ENCODE results near the gene MRPL54.

DNA sequence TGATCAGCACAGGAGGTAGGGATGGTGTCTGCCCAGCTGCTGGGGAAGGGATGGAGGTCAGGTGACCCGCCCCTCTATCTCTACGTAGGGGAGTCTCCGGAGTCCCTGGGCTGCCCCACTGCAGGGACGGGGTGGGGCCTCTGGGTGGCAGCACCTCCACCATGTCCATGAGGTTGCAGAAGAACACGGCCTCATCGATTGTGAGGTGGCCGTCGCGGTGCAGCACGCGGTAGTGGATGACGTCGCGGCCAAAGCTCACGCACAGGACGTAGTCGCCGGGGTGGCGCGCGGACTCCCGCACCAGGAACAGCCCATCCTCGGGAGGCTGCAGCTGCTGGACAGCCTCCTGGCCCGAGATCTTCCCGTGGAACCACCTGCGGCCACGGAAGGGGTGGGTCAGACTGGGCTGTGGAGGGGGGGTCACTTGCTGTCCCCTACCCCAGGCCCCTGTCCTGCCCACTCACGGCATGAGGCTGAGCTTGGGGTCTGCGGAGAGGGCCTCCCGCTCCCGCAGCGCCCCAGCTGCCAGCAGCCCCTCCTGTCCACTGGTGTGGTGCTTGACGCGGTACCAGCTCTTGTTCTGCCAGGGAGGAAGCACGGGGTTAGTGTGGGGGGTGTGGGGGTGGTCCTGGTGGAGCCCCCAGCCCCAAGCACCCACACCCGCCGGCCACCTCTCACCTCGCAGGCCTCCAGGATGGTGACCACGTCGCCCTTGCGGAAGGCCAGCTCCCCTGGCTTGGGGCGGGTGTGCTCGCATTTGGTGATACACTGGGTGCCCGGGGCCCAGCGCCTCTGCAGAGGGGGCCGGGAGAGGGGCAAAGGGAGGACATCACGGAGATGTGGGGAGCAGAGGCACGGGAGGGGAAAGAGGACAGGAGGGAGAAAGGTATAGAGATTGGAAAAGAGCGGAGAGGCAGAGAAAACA, 21.4 kb downstream of the MRPL54 start:
- TF ChIP-seq, protein P1, sequence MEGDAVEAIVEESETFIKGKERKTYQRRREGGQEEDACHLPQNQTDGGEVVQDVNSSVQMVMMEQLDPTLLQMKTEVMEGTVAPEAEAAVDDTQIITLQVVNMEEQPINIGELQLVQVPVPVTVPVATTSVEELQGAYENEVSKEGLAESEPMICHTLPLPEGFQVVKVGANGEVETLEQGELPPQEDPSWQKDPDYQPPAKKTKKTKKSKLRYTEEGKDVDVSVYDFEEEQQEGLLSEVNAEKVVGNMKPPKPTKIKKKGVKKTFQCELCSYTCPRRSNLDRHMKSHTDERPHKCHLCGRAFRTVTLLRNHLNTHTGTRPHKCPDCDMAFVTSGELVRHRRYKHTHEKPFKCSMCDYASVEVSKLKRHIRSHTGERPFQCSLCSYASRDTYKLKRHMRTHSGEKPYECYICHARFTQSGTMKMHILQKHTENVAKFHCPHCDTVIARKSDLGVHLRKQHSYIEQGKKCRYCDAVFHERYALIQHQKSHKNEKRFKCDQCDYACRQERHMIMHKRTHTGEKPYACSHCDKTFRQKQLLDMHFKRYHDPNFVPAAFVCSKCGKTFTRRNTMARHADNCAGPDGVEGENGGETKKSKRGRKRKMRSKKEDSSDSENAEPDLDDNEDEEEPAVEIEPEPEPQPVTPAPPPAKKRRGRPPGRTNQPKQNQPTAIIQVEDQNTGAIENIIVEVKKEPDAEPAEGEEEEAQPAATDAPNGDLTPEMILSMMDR (IDR thresholded peaks at IDR 0.05), result peak in 11 of 12 donors; percentile 11 to 46 (median 24)
- no peak for TF ChIP-seq POLR2A (IDR thresholded peaks at IDR 0.05)

Measured in heart left ventricle (tissue), 13 donors.